ENCODE data around the gene WNK3. TPM values are rescaled to one million over a fixed set of nuclear protein-coding genes. Genes with fewer than 3 reads are reported as not detected.

The WNK3 gene
- polyA plus RNA-seq, 1 donor, result 2.0 TPM

- DNase-seq, result no peak
Measured at GRCh38 chrX:54237014-54237413, 120.8 kb downstream of the WNK3 start.

GRCh38 chrX:54230435-54231148 lies 127.3 kb downstream of the WNK3 start:
- no peak for DNase-seq

- no peak for DNase-seq
Measured at GRCh38 chrX:54223581-54223980, 134.3 kb downstream of the WNK3 start.

GRCh38 chrX:54213603-54214002 lies 144.2 kb downstream of the WNK3 start:
- no peak for DNase-seq

- DNase-seq, result no peak
Measured at GRCh38 chrX:54208531-54208930, 149.3 kb downstream of the WNK3 start.

GRCh38 chrX:54198262-54198661 lies 159.6 kb downstream of the WNK3 start:
- DNase-seq, result no peak

- no peak for DNase-seq
Measured at GRCh38 chrX:54194982-54195588, 162.8 kb downstream of the WNK3 start.

GRCh38 chrX:54193085-54193821 lies 164.6 kb downstream of the WNK3 start:
- no peak for DNase-seq

GRCh38 chrX:54184474-54184873 lies 173.4 kb downstream of the WNK3 start:
- no peak for DNase-seq

- peak; percentile 80 for DNase-seq
Measured at GRCh38 chrX:54182864-54183613, 174.8 kb downstream of the WNK3 start, which contains the start of gene FAM120C. Gene FAM120C, minus strand, starts transcription at chrX:54183254. Its CDS starts 56 bp downstream, at chrX:54183198.

- peak; percentile 12 for DNase-seq
Measured at GRCh38 chrX:54182194-54182863, 175.5 kb downstream of the WNK3 start.

- peak; percentile 27 for DNase-seq
Measured at GRCh38 chrX:54181202-54181953, 176.5 kb downstream of the WNK3 start.

- no peak for DNase-seq
Measured at GRCh38 chrX:54180403-54180802, 177.4 kb downstream of the WNK3 start.

GRCh38 chrX:54178100-54178940 lies 179.5 kb downstream of the WNK3 start:
- no peak for DNase-seq

GRCh38 chrX:54177306-54177705 lies 180.5 kb downstream of the WNK3 start:
- no peak for DNase-seq

GRCh38 chrX:54173791-54174190 lies 184.1 kb downstream of the WNK3 start:
- DNase-seq, result no peak

GRCh38 chrX:54172455-54172854 lies 185.4 kb downstream of the WNK3 start:
- DNase-seq, result no peak

GRCh38 chrX:54171527-54172250 lies 186.2 kb downstream of the WNK3 start:
- DNase-seq, result peak; percentile 6

- no peak for DNase-seq
Measured at GRCh38 chrX:54171091-54171490, 186.8 kb downstream of the WNK3 start.

- DNase-seq, result no peak
Measured at GRCh38 chrX:54166915-54167314, 190.9 kb downstream of the WNK3 start.
